HL-60 (cell line): ENCODE measurements around the gene HNRNPA0.

Experiments used
- DNase-seq, 2 experiments: peaks; one replicate each; pipeline ENCODE4 v3.0.0-alpha.2; 2010 to 2020; ENCODE audit warnings: low read depth in 1 of 2, low spot score in 1 of 2
- H3K27ac ChIP-seq: fragments of 250-450 bp; sonication (Bioruptor Pico); replicated peaks from 2 replicates; pipeline ENCODE4 v1.5.1; 2020; ENCODE audit warnings: mild to moderate bottlenecking, moderate library complexity
- H3K27me3 ChIP-seq: fragments of 250-450 bp; sonication (Bioruptor Pico); 2 replicates; pipeline ENCODE4 v1.5.1; 2021; ENCODE audit warnings: mild to moderate bottlenecking, moderate library complexity; ENCODE audit not compliant: insufficient read depth, poor library complexity, severe bottlenecking
- H3K4me3 ChIP-seq: replicated peaks from 2 replicates; pipeline ENCODE4 v1.5.1; 2011; ENCODE audit warnings: mild to moderate bottlenecking, control low read depth, low read length; ENCODE audit not compliant: insufficient read depth
- CTCF ChIP-seq: IDR thresholded peaks from one replicate; pipeline ENCODE4 v1.5.1; 2011; ENCODE audit warnings: low read length, control low read depth, inconsistent platforms; ENCODE audit not compliant: insufficient read depth
- GABPA ChIP-seq: IDR thresholded peaks from 2 replicates; pipeline ENCODE4 v1.6.1; 2012; ENCODE audit warnings: low read depth
- POLR2AphosphoS5 ChIP-seq: IDR thresholded peaks from 2 replicates; pipeline ENCODE4 v1.6.1; 2012; ENCODE audit warnings: low read depth
- REST ChIP-seq: IDR thresholded peaks from 2 replicates; pipeline ENCODE4 v1.6.1; 2012; ENCODE audit warnings: low read depth; ENCODE audit not compliant: insufficient replicate concordance
- SPI1 ChIP-seq: IDR thresholded peaks from 2 replicates; pipeline ENCODE4 v1.6.1; 2012; ENCODE audit warnings: low read depth, mild to moderate bottlenecking, borderline replicate concordance

HNRNPA0 gene

GRCh38 chr5:137700282-137700680 is 53.9 kb downstream of the HNRNPA0 start:
- no peak for DNase-seq
- no peak overlapping the region for H3K4me3 ChIP-seq
- TF ChIP-seq REST (no peak), GABPA (no peak), SPI1 (no peak), CTCF (no peak), POLR2AphosphoS5 (no peak)
- no peaks in the 10 kb centered on the region for H3K27me3 ChIP-seq
- no peak overlapping the region for H3K27ac ChIP-seq

GRCh38 chr5:137699336-137700281 is 54.6 kb downstream of the HNRNPA0 start:
- no peaks in the 10 kb centered on the region for H3K27me3 ChIP-seq
- no peak overlapping the region for H3K4me3 ChIP-seq
- H3K27ac ChIP-seq: no peak overlapping the region
- TF ChIP-seq CTCF: no peak
- DNase-seq: no peak

GRCh38 chr5:137696481-137696880 is 57.7 kb downstream of the HNRNPA0 start:
- no peak for TF ChIP-seq REST
- no peak for TF ChIP-seq CTCF
- no peak for TF ChIP-seq GABPA
- TF ChIP-seq SPI1: no peak
- TF ChIP-seq POLR2AphosphoS5: no peak
- DNase-seq: no peak

More at GRCh38 chr5:137696481-137696880, 57.7 kb downstream of the HNRNPA0 start:
- Histone ChIP-seq H3K4me3 (no peak overlapping the region), H3K27ac (no peak overlapping the region), H3K27me3 (no peaks in the 10 kb centered on the region)
